Measurements from ENCODE around the gene POLR2B. TPM values are rescaled to one million over a fixed set of nuclear protein-coding genes. Genes with fewer than 3 reads are reported as not detected.

POLR2B gene
- total RNA-seq, 1 experiment from 2014 or later = 83.8 TPM

DNA sequence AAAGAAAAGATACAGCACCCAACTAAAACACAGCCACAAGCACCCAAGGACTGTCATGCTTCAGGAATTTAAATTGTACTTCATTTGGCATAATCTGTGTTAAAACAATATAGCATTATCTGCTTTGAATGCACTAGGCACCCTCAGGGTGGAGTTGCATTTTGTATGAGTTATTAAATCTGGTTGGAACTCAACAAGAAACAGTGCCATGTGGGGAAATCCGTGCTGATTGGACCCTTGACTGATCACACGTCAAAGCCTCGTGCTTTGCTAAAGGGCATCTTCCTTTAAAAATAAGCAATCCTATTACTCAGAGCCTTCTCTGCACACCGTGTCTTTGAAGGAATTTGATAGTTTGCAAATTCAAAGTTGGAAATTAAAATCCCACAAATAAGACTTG, 96.0 kb downstream of the POLR2B start:
- peaks cover 34% of the 10 kb centered on the region for H3K4me1 Mint-ChIP-seq (ENCODE audit: low read depth, unreplicated experiment)
- no peak overlapping the region for H3K27ac Mint-ChIP-seq (ENCODE audit: unreplicated experiment)
- BruUV-seq (replicated peaks) = no TSS peak
- H3K4me3 Mint-ChIP-seq (ENCODE audit: low read depth, unreplicated experiment) = no peak overlapping the region
- no peaks in the 10 kb centered on the region for H3K9me3 Mint-ChIP-seq (ENCODE audit: low read depth, unreplicated experiment)
- CTCF ChIA-PET = no interaction called here
- DNase-seq = no peak
- peaks cover 7% of the 10 kb centered on the region for H3K36me3 Mint-ChIP-seq (ENCODE audit: insufficient read depth, unreplicated experiment)
- TF ChIP-seq, protein P1, sequence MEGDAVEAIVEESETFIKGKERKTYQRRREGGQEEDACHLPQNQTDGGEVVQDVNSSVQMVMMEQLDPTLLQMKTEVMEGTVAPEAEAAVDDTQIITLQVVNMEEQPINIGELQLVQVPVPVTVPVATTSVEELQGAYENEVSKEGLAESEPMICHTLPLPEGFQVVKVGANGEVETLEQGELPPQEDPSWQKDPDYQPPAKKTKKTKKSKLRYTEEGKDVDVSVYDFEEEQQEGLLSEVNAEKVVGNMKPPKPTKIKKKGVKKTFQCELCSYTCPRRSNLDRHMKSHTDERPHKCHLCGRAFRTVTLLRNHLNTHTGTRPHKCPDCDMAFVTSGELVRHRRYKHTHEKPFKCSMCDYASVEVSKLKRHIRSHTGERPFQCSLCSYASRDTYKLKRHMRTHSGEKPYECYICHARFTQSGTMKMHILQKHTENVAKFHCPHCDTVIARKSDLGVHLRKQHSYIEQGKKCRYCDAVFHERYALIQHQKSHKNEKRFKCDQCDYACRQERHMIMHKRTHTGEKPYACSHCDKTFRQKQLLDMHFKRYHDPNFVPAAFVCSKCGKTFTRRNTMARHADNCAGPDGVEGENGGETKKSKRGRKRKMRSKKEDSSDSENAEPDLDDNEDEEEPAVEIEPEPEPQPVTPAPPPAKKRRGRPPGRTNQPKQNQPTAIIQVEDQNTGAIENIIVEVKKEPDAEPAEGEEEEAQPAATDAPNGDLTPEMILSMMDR (IDR thresholded peaks at IDR 0.05; ENCODE audit: unreplicated experiment) = no peak
- intact Hi-C loops (cut with micrococcal nuclease; ENCODE audit: unreplicated experiment) = no loop called here
- no peaks in the 10 kb centered on the region for H3K27me3 Mint-ChIP-seq (ENCODE audit: unreplicated experiment)

DNA sequence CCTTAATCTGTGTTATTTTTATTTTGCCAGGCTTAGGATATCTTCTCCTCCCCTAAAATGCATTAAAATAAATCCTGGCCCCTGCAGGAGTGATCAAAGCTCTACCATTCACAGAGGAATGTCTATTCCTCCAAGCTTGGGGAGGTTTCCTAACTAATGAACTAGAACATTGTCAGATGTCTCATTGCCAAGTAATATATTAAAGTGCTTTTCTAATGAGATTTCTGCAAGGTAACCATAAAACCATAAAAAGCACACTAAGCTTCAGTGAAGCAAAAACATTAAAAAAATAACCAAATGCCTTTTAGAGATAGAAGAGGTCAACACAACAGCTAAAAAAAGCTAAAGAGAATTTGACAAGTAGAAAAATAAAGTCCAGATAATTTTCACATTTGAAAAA, 96.7 kb downstream of the POLR2B start:
- peaks cover 41% of the 10 kb centered on the region for H3K4me1 Mint-ChIP-seq (ENCODE audit: low read depth, unreplicated experiment)
- TF ChIP-seq, protein P1 (IDR thresholded peaks at IDR 0.05; ENCODE audit: unreplicated experiment) = no peak
- intact Hi-C loops (cut with micrococcal nuclease; ENCODE audit: unreplicated experiment) = no loop called here
- no peak overlapping the region for H3K4me3 Mint-ChIP-seq (ENCODE audit: low read depth, unreplicated experiment)
- BruUV-seq (replicated peaks) = no TSS peak
- no peak overlapping the region for H3K27ac Mint-ChIP-seq (ENCODE audit: unreplicated experiment)
- H3K27me3 Mint-ChIP-seq (ENCODE audit: unreplicated experiment) = no peaks in the 10 kb centered on the region
- peaks cover 7% of the 10 kb centered on the region for H3K36me3 Mint-ChIP-seq (ENCODE audit: insufficient read depth, unreplicated experiment)
- no peak for DNase-seq
- CTCF ChIA-PET = no interaction called here
- H3K9me3 Mint-ChIP-seq (ENCODE audit: low read depth, unreplicated experiment) = no peaks in the 10 kb centered on the region

- H3K27ac Mint-ChIP-seq (ENCODE audit: unreplicated experiment) = no peak overlapping the region
- TF ChIP-seq, protein P1 (IDR thresholded peaks at IDR 0.05; ENCODE audit: unreplicated experiment) = no peak
- DNase-seq = no peak
- no peaks in the 10 kb centered on the region for H3K27me3 Mint-ChIP-seq (ENCODE audit: unreplicated experiment)
- no peaks in the 10 kb centered on the region for H3K9me3 Mint-ChIP-seq (ENCODE audit: low read depth, unreplicated experiment)
- H3K4me3 Mint-ChIP-seq (ENCODE audit: low read depth, unreplicated experiment) = no peak overlapping the region
- intact Hi-C loops (cut with micrococcal nuclease; ENCODE audit: unreplicated experiment) = no loop called here
- BruUV-seq (replicated peaks) = no TSS peak
- CTCF ChIA-PET = no interaction called here
- H3K36me3 Mint-ChIP-seq (ENCODE audit: insufficient read depth, unreplicated experiment) = peaks cover 7% of the 10 kb centered on the region
- peaks cover 50% of the 10 kb centered on the region for H3K4me1 Mint-ChIP-seq (ENCODE audit: low read depth, unreplicated experiment)
Measured at GRCh38 chr4:57076646-57077045, 98.0 kb downstream of the POLR2B start.

- CTCF ChIA-PET = interaction anchor here (0.7 kb wide), 1 partner anchor 15 kb away, joined by 4 read pairs; no protein-coding TSS in a partner anchor
- H3K27ac Mint-ChIP-seq (ENCODE audit: unreplicated experiment) = peak overlapping the region; percentile 90
Measured at GRCh38 chr4:57077550-57078343, 99.1 kb downstream of the POLR2B start.

More at GRCh38 chr4:57077550-57078343, 99.1 kb downstream of the POLR2B start:
- TF ChIP-seq, protein P1 (IDR thresholded peaks at IDR 0.05; ENCODE audit: unreplicated experiment) = no peak
- Mint-ChIP-seq H3K27me3 (ENCODE audit: unreplicated experiment) (no peaks in the 10 kb centered on the region), H3K4me3 (ENCODE audit: low read depth, unreplicated experiment) (no peak overlapping the region), H3K9me3 (ENCODE audit: low read depth, unreplicated experiment) (no peaks in the 10 kb centered on the region), H3K36me3 (ENCODE audit: insufficient read depth, unreplicated experiment) (peaks cover 7% of the 10 kb centered on the region), H3K4me1 (ENCODE audit: low read depth, unreplicated experiment) (peaks cover 55% of the 10 kb centered on the region)
- peak; percentile 32 for DNase-seq
- intact Hi-C loops (cut with micrococcal nuclease; ENCODE audit: unreplicated experiment) = no loop called here
- BruUV-seq (replicated peaks) = no TSS peak
